AG10803 (cell line): ENCODE results near the gene PHLPP1.

Experiments
- DNase-seq: peaks from one replicate; pipeline ENCODE4 v3.0.0; 2010; ENCODE audit warnings: low read depth
- H3K4me3 ChIP-seq: 2 replicates; pipeline ENCODE4 v1.5.1; 2011; ENCODE audit warnings: mild to moderate bottlenecking, low read length, control low read depth
- TF ChIP-seq, protein P1 (sequence below): conservative IDR thresholded peaks from 2 replicates; pipeline ENCODE4 v1.5.1; 2011; ENCODE audit warnings: mild to moderate bottlenecking, low read length, control low read depth, inconsistent platforms

The PHLPP1 gene

DNA sequence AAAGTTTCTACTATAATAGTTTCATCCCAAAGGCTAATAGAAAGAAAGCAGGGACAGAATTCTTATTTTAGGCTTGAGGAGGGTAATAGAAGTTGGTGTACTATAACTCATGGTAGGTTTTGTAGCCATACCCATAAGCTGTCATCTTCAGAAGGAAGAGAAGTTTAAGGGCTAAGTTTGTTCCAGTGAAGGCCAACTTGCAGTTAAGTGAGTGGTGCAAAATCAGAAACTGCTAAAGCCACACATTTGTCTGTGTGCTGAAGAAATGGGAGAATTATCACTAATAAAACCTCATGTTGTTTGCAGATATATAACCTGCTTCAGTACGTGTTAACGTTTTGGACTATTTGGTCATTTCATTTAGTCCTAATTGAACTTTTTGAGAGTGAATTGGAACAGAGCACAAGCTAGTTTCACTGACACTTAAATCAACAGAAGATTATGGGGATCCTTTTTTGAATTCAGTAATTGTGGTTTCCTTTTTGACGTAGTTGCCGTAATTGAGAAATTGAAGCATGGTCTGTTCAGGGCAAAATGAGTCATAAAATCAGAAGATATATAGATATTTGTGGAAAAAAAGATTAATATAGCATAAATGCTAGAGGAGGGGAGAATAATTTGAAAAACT is 69.1 kb downstream of the PHLPP1 start:
- TF ChIP-seq, protein P1, sequence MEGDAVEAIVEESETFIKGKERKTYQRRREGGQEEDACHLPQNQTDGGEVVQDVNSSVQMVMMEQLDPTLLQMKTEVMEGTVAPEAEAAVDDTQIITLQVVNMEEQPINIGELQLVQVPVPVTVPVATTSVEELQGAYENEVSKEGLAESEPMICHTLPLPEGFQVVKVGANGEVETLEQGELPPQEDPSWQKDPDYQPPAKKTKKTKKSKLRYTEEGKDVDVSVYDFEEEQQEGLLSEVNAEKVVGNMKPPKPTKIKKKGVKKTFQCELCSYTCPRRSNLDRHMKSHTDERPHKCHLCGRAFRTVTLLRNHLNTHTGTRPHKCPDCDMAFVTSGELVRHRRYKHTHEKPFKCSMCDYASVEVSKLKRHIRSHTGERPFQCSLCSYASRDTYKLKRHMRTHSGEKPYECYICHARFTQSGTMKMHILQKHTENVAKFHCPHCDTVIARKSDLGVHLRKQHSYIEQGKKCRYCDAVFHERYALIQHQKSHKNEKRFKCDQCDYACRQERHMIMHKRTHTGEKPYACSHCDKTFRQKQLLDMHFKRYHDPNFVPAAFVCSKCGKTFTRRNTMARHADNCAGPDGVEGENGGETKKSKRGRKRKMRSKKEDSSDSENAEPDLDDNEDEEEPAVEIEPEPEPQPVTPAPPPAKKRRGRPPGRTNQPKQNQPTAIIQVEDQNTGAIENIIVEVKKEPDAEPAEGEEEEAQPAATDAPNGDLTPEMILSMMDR, result no peak
- no peak overlapping the region for H3K4me3 ChIP-seq
- DNase-seq, result no peak

DNA sequence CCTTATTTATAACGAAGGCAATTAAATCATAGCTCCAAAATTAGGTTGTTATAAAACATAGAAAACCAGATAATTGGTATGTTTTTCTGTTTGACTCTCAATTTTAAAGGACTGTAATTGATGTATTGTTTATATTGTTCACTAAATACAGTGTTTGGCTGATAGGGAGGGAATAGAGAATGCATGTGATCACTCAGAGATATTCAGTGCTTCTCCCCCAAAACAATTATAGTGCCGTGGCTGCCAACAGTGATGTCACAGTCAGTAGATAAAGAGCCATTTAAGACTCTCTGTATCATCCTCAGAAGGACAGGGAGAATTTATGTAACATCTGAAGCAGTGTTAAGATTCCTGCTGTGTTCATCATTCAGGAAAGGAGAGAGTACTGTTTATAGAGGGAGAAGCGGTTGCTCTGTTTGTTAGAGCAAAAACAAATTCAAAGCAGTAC is 69.6 kb downstream of the PHLPP1 start:
- TF ChIP-seq, protein P1, result no peak
- H3K4me3 ChIP-seq, result no peak overlapping the region
- DNase-seq, result peak; percentile 48

DNA sequence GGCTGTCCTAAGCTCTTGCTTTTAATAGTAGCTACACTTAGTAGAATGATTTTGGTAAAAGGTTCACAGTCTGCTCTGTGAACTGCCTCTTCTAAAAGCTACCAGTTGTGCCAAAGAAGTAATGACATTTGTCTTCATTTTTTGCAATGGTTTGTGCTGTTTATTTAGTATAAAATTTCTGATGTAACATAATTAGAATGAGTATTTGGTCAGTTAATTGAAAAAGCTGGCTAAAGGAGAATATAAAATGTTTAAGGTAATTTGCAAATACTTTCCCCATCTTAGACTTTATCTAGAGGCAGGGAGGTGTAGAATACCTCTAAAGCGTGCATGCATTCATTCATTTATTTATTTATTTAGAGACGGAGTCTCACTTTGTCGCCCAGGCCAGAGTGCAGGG is 71.3 kb downstream of the PHLPP1 start:
- DNase-seq, result no peak
- H3K4me3 ChIP-seq, result no peak overlapping the region
- TF ChIP-seq, protein P1, result no peak

DNA sequence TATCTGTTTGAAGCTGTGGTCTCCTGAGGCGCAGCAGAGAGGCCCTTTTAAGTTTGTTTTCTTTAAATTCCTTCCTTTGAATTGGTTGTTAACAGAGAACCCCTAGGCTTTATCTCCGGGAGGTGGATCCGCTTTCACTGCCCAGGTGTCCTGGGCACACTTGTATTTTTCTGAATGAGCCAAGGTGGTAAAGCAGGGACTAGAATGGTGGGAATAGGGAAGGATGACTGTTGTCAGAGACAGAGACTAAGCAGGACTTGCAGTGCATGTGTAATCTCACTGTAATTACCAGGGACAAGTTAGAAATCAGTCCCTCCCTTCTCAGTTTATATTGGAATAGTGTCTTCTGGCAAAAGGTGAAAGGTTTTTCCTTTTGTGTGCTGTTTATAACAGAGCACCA is 72.8 kb downstream of the PHLPP1 start:
- no peak overlapping the region for H3K4me3 ChIP-seq
- TF ChIP-seq, protein P1, result no peak
- DNase-seq, result no peak

DNA sequence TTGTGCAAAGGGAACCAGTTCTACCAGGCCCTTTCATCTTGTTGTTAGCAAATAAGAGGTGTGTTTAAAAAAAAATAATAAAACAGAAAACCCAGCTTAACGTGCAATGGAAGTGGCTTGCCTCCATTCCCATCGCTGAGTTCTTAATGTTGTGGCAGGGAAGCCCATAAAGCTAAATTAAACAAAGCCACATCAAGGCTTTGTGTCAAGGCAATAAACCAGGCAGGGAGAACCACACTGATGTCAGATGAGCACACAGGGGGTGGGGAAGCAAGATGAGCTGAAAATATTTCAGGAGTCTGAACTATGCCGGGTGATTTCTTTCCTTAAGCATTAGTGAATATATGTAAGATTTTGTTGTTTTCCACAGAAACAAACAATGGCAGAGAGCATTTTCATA is 73.5 kb downstream of the PHLPP1 start:
- DNase-seq, result peak; percentile 20
- TF ChIP-seq, protein P1, result no peak
- H3K4me3 ChIP-seq, result no peak overlapping the region

DNA sequence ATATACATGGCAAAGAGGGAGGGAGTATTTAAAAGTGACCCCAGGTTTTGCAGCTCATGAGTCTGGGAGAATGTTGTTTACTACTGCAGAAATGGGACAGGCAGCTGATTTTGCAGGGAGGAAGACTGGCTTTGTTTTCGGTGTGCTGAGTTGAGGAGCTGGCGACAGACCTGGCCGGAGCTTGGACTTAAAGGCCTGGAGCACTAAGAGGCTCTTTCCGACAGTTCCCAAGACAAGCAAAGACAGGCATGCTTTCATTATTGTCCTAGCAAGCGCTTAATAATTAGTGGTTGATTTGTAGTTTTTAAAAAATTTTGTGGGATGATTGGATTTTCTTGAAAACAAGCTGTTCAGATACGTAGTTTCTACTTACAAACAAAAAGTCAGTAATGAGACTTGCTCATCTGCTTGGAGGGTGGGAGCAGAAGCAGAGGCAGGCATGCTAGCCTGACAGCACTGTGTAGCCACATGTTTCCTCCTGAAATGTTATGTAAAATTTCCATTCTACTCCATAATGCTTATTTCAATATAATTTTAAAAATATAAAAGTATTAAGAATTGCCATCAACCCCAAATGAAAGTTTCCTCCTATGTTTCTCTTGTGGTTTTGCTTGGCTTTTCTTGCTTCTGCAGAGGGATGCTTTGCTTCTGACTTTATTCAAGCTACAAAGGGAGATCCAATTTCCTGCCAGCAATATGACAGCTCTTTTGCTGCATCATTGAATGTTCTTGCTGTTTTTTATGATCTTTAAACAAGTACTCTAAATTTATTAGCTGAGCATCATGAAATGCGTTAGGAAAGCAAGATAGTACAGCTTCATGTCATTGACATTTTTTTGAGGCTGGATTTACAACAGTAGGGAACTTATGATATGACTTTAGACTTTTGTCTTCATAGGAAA is 75.8 kb downstream of the PHLPP1 start:
- no peak overlapping the region; the same call in 1 of the 2 replicates for H3K4me3 ChIP-seq
- TF ChIP-seq, protein P1, result no peak
- DNase-seq, result peak; percentile 47

DNA sequence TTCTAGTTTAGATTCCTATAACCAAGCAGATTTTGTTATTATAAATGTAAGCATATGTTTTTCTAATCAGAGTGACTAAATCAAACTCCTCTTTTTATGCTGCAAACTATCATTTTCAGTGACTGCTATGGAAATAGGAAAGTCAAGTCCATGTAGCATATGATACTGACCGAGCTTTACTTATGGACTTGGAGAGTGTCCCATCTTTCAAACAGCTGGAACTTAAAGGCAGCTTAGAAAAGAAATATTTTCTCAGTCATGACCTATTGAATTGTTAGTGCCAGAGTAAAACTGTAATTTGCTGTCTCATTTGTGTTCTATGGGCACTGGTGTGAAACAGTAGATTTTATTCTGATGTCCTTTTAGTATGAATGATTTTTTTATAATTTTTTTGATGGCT is 76.7 kb downstream of the PHLPP1 start:
- TF ChIP-seq, protein P1, result no peak
- no peak for DNase-seq

More for the DNA sequence above, 76.7 kb downstream of the PHLPP1 start:
- H3K4me3 ChIP-seq, result no peak overlapping the region
